Right lobe of liver (tissue), 6 donors: ENCODE results near the gene ATL1. TPM values are rescaled to one million over a fixed set of nuclear protein-coding genes. Genes with fewer than 3 reads are reported as not detected.

Source experiments
- ATAC-seq, 4 donors: fragments of 200-7000 bp; cut with Tn5 transposase; one replicate each; pipeline ENCODE4 v1.9.1; 2020; ENCODE audit warnings: mild to moderate bottlenecking in 4 of 4, moderate library complexity in 4 of 4
- DNase-seq, 3 donors: peaks; one replicate each; pipeline ENCODE4 v3.0.0-alpha.2; 2020
- H3K27ac ChIP-seq, 3 donors: fragments of 200-600 bp; one replicate each; pipeline ENCODE4 v1.8.0; 2022
- H3K27me3 ChIP-seq, 2 donors: fragments of 200-600 bp; one replicate each; pipeline ENCODE4 v1.8.0; 2022
- H3K36me3 ChIP-seq, 4 donors: fragments of 200-600 bp; sonication (generic) in 1 of 4; one replicate each; pipeline versions ENCODE4 v1.5.1 to v1.8.0; 2017 to 2022; ENCODE audit warnings: control low read depth in 1 of 4
- H3K4me1 ChIP-seq, 4 donors: fragments of 200-600 bp; sonication (generic) in 1 of 4; one replicate each; pipeline versions ENCODE4 v1.5.1 to v1.8.0; 2017 to 2022; ENCODE audit warnings: control low read depth in 1 of 4
- H3K4me3 ChIP-seq, 3 donors: fragments of 200-600 bp; one replicate each; pipeline ENCODE4 v1.8.0; 2022
- H3K9me3 ChIP-seq, 4 donors: fragments of 200-600 bp; sonication (generic) in 1 of 4; one replicate each; pipeline versions ENCODE4 v1.5.1 to v1.8.0; 2017 to 2022; ENCODE audit warnings: control low read depth in 1 of 4
- CTCF ChIP-seq, 4 donors: fragments of 200-600 bp in 3 of 4; fragments of 450-650 bp in 1 of 4; IDR thresholded peaks; one replicate each; pipeline versions ENCODE4 v1.5.1 to v1.8.0; 2016 to 2022; ENCODE audit warnings: antibody characterized with exemption in 4 of 4, mild to moderate bottlenecking in 2 of 4
- POLR2A ChIP-seq: fragments of 450-650 bp; IDR thresholded peaks from one replicate; pipeline ENCODE4 v1.6.1; 2017; ENCODE audit warnings: antibody characterized with exemption, mild to moderate bottlenecking
- WGBS: methylation state at CpG from one replicate; pipeline ENCODE4 v1.1.6; 2018; ENCODE audit warnings: low coverage, low lambda C conversion rate; ENCODE audit not compliant: insufficient coverage; ENCODE audit errors: missing lambda C conversion rate; 5-methylcytosine and 5-hydroxymethylcytosine counted together
- intact Hi-C, 2 donors: fragments of 100-400 bp; cut with DNase I; formaldehyde crosslinking; loops; one replicate each; pipeline versions ENCODE4 v1.11.2 to v1.14.1; 2022
- total RNA-seq, 6 experiments: library from RNA; depleted of rRNA in 2 of 6; stranded (reverse); fragments of >200 nt in 2 of 6; fragmentation: NEBNext Ultra II Directional in 3 of 6; extraction: Animal tissue kit (Norgen Biotek cat#: 25700) in 3 of 6; gene quantifications; one replicate each; pipeline versions ENCODE4 v1.1.0 to v1.2.4, GENCODE V29; 2016 to 2023
- donor health status: DM: no; HTN: yes; CAD: no.
- donor health status: DM: no; HTN: no; CAD: no.
- donor health status: DM: no; HTN: no; CAD: no.
- donor health status: DM: no; HTN: yes; CAD: no.
- donor health status: DM: no; HTN: yes; CAD: no.

ATL1 gene
- total RNA-seq, 6 experiments from 2014 or later = 0.18 to 0.47 (median 0.27) TPM; not detected in 1

- Histone ChIP-seq H3K27me3 (no peaks in the 10 kb centered on the region), H3K36me3 (no peaks in the 10 kb centered on the region), H3K27ac (no peak overlapping the region), H3K9me3 (no peaks in the 10 kb centered on the region), H3K4me1 (no peaks in the 10 kb centered on the region), H3K4me3 (no peak overlapping the region)
- TF ChIP-seq CTCF (IDR thresholded peaks at IDR 0.05) = no peak
- TF ChIP-seq POLR2A = no peak
- no peak for ATAC-seq
- intact Hi-C loops = no loop called here
- WGBS = 93% methylated on average over 4 of the region's 4 CpGs
- DNase-seq = no peak
Observed at GRCh38 chr14:50631408-50631821, 71.5 kb downstream of the ATL1 start.

GRCh38 chr14:50633954-50634353 lies 74.0 kb downstream of the ATL1 start:
- no peak for TF ChIP-seq POLR2A
- DNase-seq = no peak
- 74% methylated on average over 4 of the region's 4 CpGs for WGBS

GRCh38 chr14:50635141-50635540 lies 75.2 kb downstream of the ATL1 start:
- intact Hi-C loops = no loop called here
- Histone ChIP-seq H3K36me3 (peaks cover 0 to 12% (median 0%) of the 10 kb centered on the region in 4 donors), H3K4me1 (no peaks in the 10 kb centered on the region), H3K27ac (no peak overlapping the region), H3K9me3 (no peaks in the 10 kb centered on the region), H3K4me3 (no peak overlapping the region), H3K27me3 (no peaks in the 10 kb centered on the region)
- TF ChIP-seq CTCF (IDR thresholded peaks at IDR 0.05) = no peak
- no peak for TF ChIP-seq POLR2A
- WGBS = 94% methylated on average over 2 of the region's 2 CpGs
- no peak for ATAC-seq
- DNase-seq = no peak

More at GRCh38 chr14:50633954-50634353, 74.0 kb downstream of the ATL1 start:
- Histone ChIP-seq H3K27ac (no peak overlapping the region), H3K4me3 (no peak overlapping the region), H3K4me1 (no peaks in the 10 kb centered on the region), H3K36me3 (peaks cover 0 to 3% (median 0%) of the 10 kb centered on the region in 4 donors), H3K9me3 (no peaks in the 10 kb centered on the region), H3K27me3 (no peaks in the 10 kb centered on the region)
- no peak for ATAC-seq
- intact Hi-C loops = no loop called here

- no peak for ATAC-seq
- TF ChIP-seq CTCF (IDR thresholded peaks at IDR 0.05) = no peak
- TF ChIP-seq POLR2A = no peak
- 95% methylated on average over 6 of the region's 6 CpGs for WGBS
Observed at GRCh38 chr14:50647282-50647681, 87.3 kb downstream of the ATL1 start.

GRCh38 chr14:50647753-50648152 lies 87.8 kb downstream of the ATL1 start:
- Histone ChIP-seq H3K36me3 (no peaks in the 10 kb centered on the region), H3K9me3 (no peaks in the 10 kb centered on the region), H3K27me3 (no peaks in the 10 kb centered on the region), H3K27ac (no peak overlapping the region), H3K4me1 (no peaks in the 10 kb centered on the region), H3K4me3 (no peak overlapping the region)
- TF ChIP-seq POLR2A (no peak), CTCF (IDR thresholded peaks at IDR 0.05) (no peak)
- no peak for DNase-seq
- intact Hi-C loops = no loop called here
- ATAC-seq = no peak

More at GRCh38 chr14:50647282-50647681, 87.3 kb downstream of the ATL1 start:
- H3K4me3 ChIP-seq = no peak overlapping the region
- H3K27me3 ChIP-seq = no peaks in the 10 kb centered on the region
- no peaks in the 10 kb centered on the region for H3K4me1 ChIP-seq
- intact Hi-C loops = no loop called here
- no peaks in the 10 kb centered on the region for H3K36me3 ChIP-seq
- H3K27ac ChIP-seq = no peak overlapping the region
- no peak for DNase-seq
- no peaks in the 10 kb centered on the region for H3K9me3 ChIP-seq
